ENCODE measurements around the gene ASGR2.

DNA sequence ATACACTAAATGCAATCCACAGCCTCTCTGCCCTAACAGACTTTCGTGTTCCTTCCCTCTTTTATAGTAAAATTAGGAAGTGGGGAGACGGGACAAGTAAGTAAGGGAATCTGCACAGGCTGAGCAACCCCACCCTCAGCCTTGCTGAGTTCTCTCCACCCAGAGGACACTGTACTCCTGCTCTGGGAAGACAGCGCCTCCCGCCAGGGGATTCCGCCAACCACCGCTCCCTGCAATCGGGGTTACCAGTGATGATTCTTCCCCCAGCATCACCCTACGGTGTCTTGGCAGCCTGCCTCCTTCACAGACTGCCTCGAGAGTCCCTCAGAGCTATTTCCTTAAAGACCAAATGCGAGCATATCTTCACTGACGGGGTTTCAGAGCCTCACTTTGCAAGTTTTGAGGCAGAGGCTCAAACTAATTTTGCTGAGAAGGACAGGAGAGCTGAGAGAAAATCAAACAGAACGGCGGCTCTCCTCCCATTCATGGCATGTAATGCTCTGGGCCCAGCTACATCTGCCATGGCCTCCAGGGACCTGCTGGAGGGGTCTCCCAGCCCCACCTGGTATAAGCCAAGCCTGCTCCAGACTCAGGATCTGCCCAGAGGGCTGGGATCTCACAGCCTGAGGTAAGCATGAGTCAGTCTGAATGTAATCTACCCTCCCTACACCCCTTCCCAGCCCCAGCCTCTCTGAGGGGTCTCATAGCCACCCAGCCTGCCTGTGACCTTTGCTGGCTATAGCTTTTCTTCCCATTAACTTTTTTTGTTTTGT lies 22.7 kb upstream of the ASGR2 start:
- no peak for TF ChIP-seq CTCF (IDR thresholded peaks at IDR 0.05)
- TF ChIP-seq POLR2A (IDR thresholded peaks at IDR 0.05), result no peak

Measured in testis (tissue), 2 donors.